MM.1S (cell line): ENCODE measurements around the gene HOXD8.

ENCODE experiments used
- DNase-seq: peaks from one replicate; pipeline ENCODE4 v3.0.0-alpha.2; 2015
- H2AFZ ChIP-seq: fragments of 300-600 bp; sonication (generic); 2 replicates; pipeline ENCODE4 v1.6.0; 2016; ENCODE audit warnings: antibody characterized with exemption, low read length
- H3F3A ChIP-seq: fragments of 300-600 bp; sonication (generic); 2 replicates; pipeline ENCODE4 v1.6.1; 2016; ENCODE audit warnings: mild to moderate bottlenecking, antibody characterized with exemption, low read length, moderate library complexity, mixed read lengths; ENCODE audit not compliant: insufficient read depth
- H3K27ac ChIP-seq: fragments of 300-600 bp; sonication (generic); 2 replicates; pipeline ENCODE4 v1.5.1; 2016; ENCODE audit warnings: mild to moderate bottlenecking, low read length
- H3K27me3 ChIP-seq: fragments of 300-600 bp; sonication (generic); replicated peaks from 2 replicates; pipeline ENCODE4 v1.6.0; 2016; ENCODE audit warnings: low read length; ENCODE audit not compliant: insufficient read depth
- H3K36me3 ChIP-seq: fragments of 300-600 bp; sonication (generic); replicated peaks from 2 replicates; pipeline ENCODE4 v1.6.1; 2016; ENCODE audit warnings: mild to moderate bottlenecking, low read length, mixed read lengths; ENCODE audit not compliant: insufficient read depth
- H3K4me1 ChIP-seq: fragments of 300-600 bp; sonication (generic); 2 replicates; pipeline ENCODE4 v1.6.1; 2016; ENCODE audit warnings: low read length, mixed read lengths
- H3K4me2 ChIP-seq: fragments of 300-600 bp; sonication (generic); 2 replicates; pipeline ENCODE4 v1.6.0; 2016; ENCODE audit warnings: low read depth, low read length
- H3K4me3 ChIP-seq: fragments of 300-600 bp; sonication (generic); 2 replicates; pipeline ENCODE4 v1.5.1; 2016; ENCODE audit warnings: low read length, mixed read lengths
- H3K79me2 ChIP-seq: fragments of 300-600 bp; sonication (generic); 2 replicates; pipeline ENCODE4 v1.6.1; 2016; ENCODE audit warnings: mixed run types, low read length, mixed read lengths
- H3K9ac ChIP-seq: fragments of 300-600 bp; sonication (generic); 2 replicates; pipeline ENCODE4 v1.6.1; 2016; ENCODE audit warnings: low read length, mixed read lengths
- H3K9me2 ChIP-seq: fragments of 300-600 bp; sonication (generic); replicated peaks from 2 replicates; pipeline ENCODE4 v1.6.1; 2016; ENCODE audit warnings: mild to moderate bottlenecking, low read length, mixed read lengths; ENCODE audit not compliant: insufficient read depth
- H3K9me3 ChIP-seq: fragments of 300-600 bp; sonication (generic); replicated peaks from 2 replicates; pipeline ENCODE4 v1.6.1; 2016; ENCODE audit warnings: mild to moderate bottlenecking, low read length, mixed read lengths; ENCODE audit not compliant: insufficient read depth
- H4K20me1 ChIP-seq: fragments of 300-600 bp; sonication (generic); 2 replicates; pipeline ENCODE4 v1.6.1; 2016; ENCODE audit warnings: mild to moderate bottlenecking, low read length, moderate library complexity, mixed read lengths; ENCODE audit not compliant: insufficient read depth
- CTCF ChIP-seq: fragments of 300-600 bp; sonication (generic); IDR thresholded peaks from 2 replicates; pipeline ENCODE4 v1.5.1; 2016; ENCODE audit warnings: antibody characterized with exemption, low read length, mixed read lengths
- EZH2 ChIP-seq: fragments of 300-600 bp; sonication (generic); optimal IDR thresholded peaks from 2 replicates; pipeline ENCODE3; 2017; ENCODE audit warnings: low read depth, mild to moderate bottlenecking, antibody characterized with exemption, low read length, mixed read lengths
- EZH2phosphoT487 ChIP-seq: fragments of 300-600 bp; sonication (generic); IDR thresholded peaks from 2 replicates; pipeline ENCODE4 v1.6.1; 2018; ENCODE audit warnings: antibody characterized with exemption, low read length

HOXD8 gene

GRCh38 chr2:176085120-176085788 is 44.3 kb upstream of the HOXD8 start:
- 0 out of 2 replicates have a peak, but pooled peaks cover 6% of the 10 kb centered on the region for H3K27me3 ChIP-seq
- no peaks in the 10 kb centered on the region for H3F3A ChIP-seq
- H3K9me2 ChIP-seq = no peaks in the 10 kb centered on the region
- TF ChIP-seq CTCF (no peak), EZH2phosphoT487 (no peak), EZH2 (no peak)
- H3K36me3 ChIP-seq = no peaks in the 10 kb centered on the region
- H3K79me2 ChIP-seq = no peaks in the 10 kb centered on the region
- no peaks in the 10 kb centered on the region for H3K4me1 ChIP-seq
- no peak overlapping the region for H2AFZ ChIP-seq
- no peak overlapping the region for H3K27ac ChIP-seq
- no peak overlapping the region for H3K4me2 ChIP-seq
- H3K9me3 ChIP-seq = no peaks in the 10 kb centered on the region
- no peak overlapping the region for H3K9ac ChIP-seq
- H4K20me1 ChIP-seq = no peaks in the 10 kb centered on the region
- H3K4me3 ChIP-seq = no peak overlapping the region
- DNase-seq = no peak

GRCh38 chr2:176085861-176086771 is 43.4 kb upstream of the HOXD8 start:
- TF ChIP-seq EZH2phosphoT487 (no peak), EZH2 (no peak), CTCF (peak; percentile 44)

GRCh38 chr2:176087330-176088047 is 42.0 kb upstream of the HOXD8 start:
- H3K36me3 ChIP-seq = no peaks in the 10 kb centered on the region
- 0 out of 2 replicates have a peak, but pooled peaks cover 9% of the 10 kb centered on the region for H3K27me3 ChIP-seq
- no peak for DNase-seq
- no peak overlapping the region for H3K9ac ChIP-seq
- H2AFZ ChIP-seq = peak overlapping the region; percentile 86
- no peaks in the 10 kb centered on the region for H3F3A ChIP-seq
- H3K4me2 ChIP-seq = peak overlapping the region; percentile 76
- no peaks in the 10 kb centered on the region for H3K4me1 ChIP-seq
- no peaks in the 10 kb centered on the region for H3K9me3 ChIP-seq
- H3K79me2 ChIP-seq = no peaks in the 10 kb centered on the region
- H3K27ac ChIP-seq = no peak overlapping the region
- no peak for TF ChIP-seq EZH2
- TF ChIP-seq CTCF = no peak
- TF ChIP-seq EZH2phosphoT487 = no peak
- H3K9me2 ChIP-seq = no peaks in the 10 kb centered on the region
- H4K20me1 ChIP-seq = no peaks in the 10 kb centered on the region
- H3K4me3 ChIP-seq = peak overlapping the region; percentile 58; the same call in 1 of the 2 replicates

More at GRCh38 chr2:176085861-176086771, 43.4 kb upstream of the HOXD8 start:
- Histone ChIP-seq H3K4me3 (no peak overlapping the region), H3K9me3 (no peaks in the 10 kb centered on the region), H3F3A (no peaks in the 10 kb centered on the region), H3K27me3 (0 out of 2 replicates have a peak, but pooled peaks cover 9% of the 10 kb centered on the region), H3K79me2 (no peaks in the 10 kb centered on the region), H2AFZ (0 out of 2 replicates have a peak overlapping the region, but pooled peaks have one; percentile 6), H3K4me2 (peak overlapping the region; percentile 32; the same call in 1 of the 2 replicates), H3K9me2 (no peaks in the 10 kb centered on the region), H3K9ac (no peak overlapping the region), H4K20me1 (no peaks in the 10 kb centered on the region), H3K4me1 (no peaks in the 10 kb centered on the region), H3K27ac (no peak overlapping the region), H3K36me3 (no peaks in the 10 kb centered on the region)
- no peak for DNase-seq
